Large intestine (tissue), 3 donors: ENCODE results near the gene GPR17. TPM values are rescaled to one million over a fixed set of nuclear protein-coding genes. Genes with fewer than 3 reads are reported as not detected.

Source experiments
- DNase-seq, 2 donors: peaks; one replicate each; pipeline versions ENCODE4 v3.0.0 to v3.0.0-alpha.2; 2013
- H3K27ac ChIP-seq: one replicate; pipeline ENCODE4 v1.5.1; 2013; ENCODE audit warnings: low read length
- H3K27me3 ChIP-seq: 2 replicates; pipeline ENCODE4 v1.6.1; 2013; ENCODE audit warnings: low read length; ENCODE audit not compliant: control insufficient read depth, insufficient read depth
- H3K36me3 ChIP-seq: 2 replicates; pipeline ENCODE4 v1.6.1; 2013; ENCODE audit warnings: low read length; ENCODE audit not compliant: control insufficient read depth, insufficient read depth
- H3K4me1 ChIP-seq: one replicate; pipeline ENCODE4 v1.6.1; 2013; ENCODE audit warnings: low read length; ENCODE audit not compliant: control insufficient read depth, insufficient read depth
- H3K4me3 ChIP-seq: one replicate; pipeline ENCODE4 v1.5.1; 2013; ENCODE audit warnings: low read length
- H3K9me3 ChIP-seq: one replicate; pipeline ENCODE4 v1.6.1; 2013; ENCODE audit warnings: mild to moderate bottlenecking, low read depth, low read length, moderate library complexity; ENCODE audit not compliant: control insufficient read depth
- WGBS: methylation state at CpG from one replicate; pipeline ENCODE4 v1.1.5; 2013; ENCODE audit warnings: low lambda C conversion rate; ENCODE audit not compliant: insufficient coverage; 5-methylcytosine and 5-hydroxymethylcytosine counted together
- polyA plus RNA-seq: library from polyadenylated mRNA; unstranded; fragments of 120-200 nt; gene quantifications from one replicate; pipeline ENCODE4 v1.2.1, GENCODE V29; 2013

GPR17 gene
- polyA plus RNA-seq, 1 donor, result 1.5 TPM

DNA sequence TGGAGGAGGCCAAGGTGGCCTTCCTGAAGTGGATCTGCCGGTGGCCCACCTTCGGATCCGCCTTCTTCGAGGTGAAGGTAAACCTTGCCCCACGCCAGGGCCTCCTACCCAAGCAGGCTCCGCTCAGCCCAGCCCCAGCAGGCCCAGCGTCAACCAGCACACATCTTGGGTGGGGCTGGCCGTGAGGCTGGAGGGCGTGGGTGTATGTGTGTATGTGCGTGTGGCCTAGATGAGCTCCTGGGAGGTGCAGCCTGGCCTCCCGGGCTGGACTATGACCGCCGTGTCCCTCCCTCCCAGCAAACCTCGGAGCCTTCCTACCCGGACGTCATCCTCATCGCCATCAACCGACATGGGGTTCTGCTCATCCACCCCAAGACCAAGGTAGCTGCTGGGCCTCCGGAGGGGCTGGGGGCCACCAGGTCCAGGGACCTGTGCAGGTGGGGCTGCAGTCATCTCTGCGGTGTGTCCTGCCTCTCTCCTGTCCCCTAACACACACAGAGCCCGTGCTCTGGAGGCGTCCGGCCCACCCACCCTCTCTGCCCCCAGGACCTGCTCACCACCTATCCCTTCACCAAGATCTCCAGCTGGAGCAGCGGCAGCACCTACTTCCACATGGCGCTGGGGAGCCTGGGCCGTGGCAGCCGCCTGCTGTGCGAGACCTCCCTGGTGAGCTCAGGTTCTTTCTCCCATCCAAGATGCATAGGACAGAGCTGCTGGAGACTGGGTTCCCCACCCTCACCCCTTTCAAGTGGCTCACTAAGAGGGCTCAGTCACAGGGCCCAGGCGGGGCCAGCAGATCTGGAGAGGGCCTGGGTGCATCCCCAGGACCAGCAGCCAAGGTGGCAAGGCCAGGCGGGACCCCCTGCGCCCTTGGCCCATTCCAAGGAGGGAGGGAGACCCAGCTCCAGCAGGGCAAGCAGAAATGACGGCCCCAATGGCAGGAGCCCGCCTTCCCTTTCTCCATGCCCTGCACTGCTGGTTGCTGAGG lies 9.4 kb upstream of the GPR17 start:
- Histone ChIP-seq H3K9me3 (peaks cover 5% of the 10 kb centered on the region), H3K27ac (peak overlapping the region; percentile 76), H3K4me3 (no peak overlapping the region), H3K4me1 (peaks cover 42% of the 10 kb centered on the region), H3K36me3 (peaks cover 73% of the 10 kb centered on the region), H3K27me3 (no peaks in the 10 kb centered on the region)
- WGBS, result no CpG with 5 or more reads among the region's 33 CpGs
- peak; percentile 84 to 88 for DNase-seq

DNA sequence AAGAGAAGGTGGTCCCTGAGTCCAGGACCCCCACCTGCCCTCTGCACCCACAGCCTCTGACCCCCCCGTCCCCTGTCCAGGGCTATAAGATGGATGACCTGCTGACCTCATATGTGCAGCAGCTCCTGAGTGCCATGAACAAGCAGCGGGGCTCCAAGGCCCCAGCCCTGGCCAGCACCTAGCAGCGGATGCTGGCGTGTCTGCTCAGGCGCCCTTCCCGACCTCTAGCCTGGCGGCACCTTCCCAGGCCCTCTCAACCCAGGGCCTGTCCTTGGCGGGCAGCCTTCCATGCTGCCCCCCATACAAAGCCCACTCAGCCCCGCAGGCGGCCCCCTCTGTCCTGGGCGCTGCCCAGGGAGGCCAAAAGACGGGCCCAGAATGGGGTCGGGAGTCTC lies 8.7 kb upstream of the GPR17 start:
- peak overlapping the region; percentile 76 for H3K27ac ChIP-seq

DNA sequence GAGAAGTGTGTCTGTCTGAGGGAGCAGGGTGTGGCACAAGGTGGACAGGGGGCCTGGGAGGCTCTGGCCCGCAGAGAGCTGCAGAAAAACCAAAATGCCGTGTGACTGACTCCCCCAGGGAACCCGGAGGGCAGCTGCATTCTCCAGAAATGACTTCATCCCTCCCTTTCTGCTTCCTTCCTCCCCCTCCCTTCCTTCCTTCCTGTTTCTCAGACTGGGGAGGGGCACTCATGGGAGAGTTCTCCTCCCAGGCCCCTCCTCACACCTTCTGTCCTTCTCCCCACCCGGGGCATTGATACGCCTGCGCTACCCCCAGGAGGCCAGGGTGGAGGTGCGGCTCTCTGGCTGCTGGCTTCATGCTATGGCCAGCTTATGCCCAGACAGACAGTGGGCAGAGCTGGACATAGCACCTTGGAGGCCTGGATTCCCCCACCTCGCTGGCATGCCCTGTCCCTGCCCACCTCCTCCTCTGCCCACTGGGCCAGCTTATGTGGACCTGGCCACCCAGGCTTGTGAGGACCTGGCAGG lies 8.2 kb upstream of the GPR17 start:
- H3K4me3 ChIP-seq, result no peak overlapping the region
- peaks cover 42% of the 10 kb centered on the region for H3K4me1 ChIP-seq
- WGBS, result no CpG with 5 or more reads among the region's 8 CpGs
- no peaks in the 10 kb centered on the region for H3K27me3 ChIP-seq
- H3K9me3 ChIP-seq, result peaks cover 5% of the 10 kb centered on the region
- DNase-seq, result peak; percentile 26 to 48
- H3K36me3 ChIP-seq, result peaks cover 61% of the 10 kb centered on the region
- H3K27ac ChIP-seq, result peak overlapping the region; percentile 76

More for the DNA sequence above, 8.7 kb upstream of the GPR17 start:
- Histone ChIP-seq H3K4me1 (peaks cover 42% of the 10 kb centered on the region), H3K4me3 (no peak overlapping the region), H3K9me3 (peaks cover 5% of the 10 kb centered on the region), H3K27me3 (no peaks in the 10 kb centered on the region), H3K36me3 (peaks cover 66% of the 10 kb centered on the region)
- no CpG with 5 or more reads among the region's 13 CpGs for WGBS
- DNase-seq, result no peak

DNA sequence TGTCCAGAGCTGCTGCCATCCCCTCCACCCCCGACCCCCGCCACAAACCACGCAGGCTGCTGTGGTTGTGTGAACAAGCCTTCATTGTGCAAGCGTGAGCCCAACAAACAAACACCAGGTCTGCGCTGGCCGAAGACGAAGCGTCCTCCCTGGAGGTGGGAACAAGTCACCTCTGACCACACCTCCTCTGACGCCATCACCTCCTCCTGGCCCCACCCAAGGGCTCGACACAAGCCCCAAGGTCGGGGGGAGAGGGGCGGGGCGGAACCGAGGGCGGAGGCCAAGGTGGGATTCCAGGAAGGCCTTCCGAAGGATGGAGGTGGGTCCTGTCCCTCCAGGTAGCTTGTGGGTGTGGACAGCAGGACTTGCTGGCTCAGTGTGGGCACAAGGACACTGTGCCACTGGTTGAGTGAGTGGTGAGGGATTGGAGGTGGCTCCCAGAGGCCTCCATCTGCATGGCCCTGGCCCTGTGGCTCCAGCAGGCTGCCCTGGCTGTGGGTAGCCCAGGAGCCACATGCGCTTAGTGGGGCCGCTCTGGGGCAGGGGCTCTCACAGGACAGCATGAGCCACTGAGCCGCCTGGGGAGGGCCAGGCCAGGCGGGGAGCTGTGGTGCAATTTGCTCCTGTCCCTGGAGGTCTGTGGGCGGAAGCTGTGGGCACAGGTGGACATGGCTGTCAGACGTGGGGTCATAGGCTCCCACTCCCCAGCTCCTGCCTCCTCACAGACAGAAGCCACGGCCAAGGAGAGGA lies 7.4 kb upstream of the GPR17 start:
- peak overlapping the region; percentile 76 for H3K27ac ChIP-seq
- DNase-seq, result peak; percentile 36 to 43
- no CpG with 5 or more reads among the region's 23 CpGs for WGBS
- peaks cover 5% of the 10 kb centered on the region for H3K9me3 ChIP-seq
- H3K27me3 ChIP-seq, result no peaks in the 10 kb centered on the region
- H3K4me1 ChIP-seq, result peaks cover 42% of the 10 kb centered on the region
- H3K36me3 ChIP-seq, result peaks cover 54% of the 10 kb centered on the region
- no peak overlapping the region for H3K4me3 ChIP-seq

DNA sequence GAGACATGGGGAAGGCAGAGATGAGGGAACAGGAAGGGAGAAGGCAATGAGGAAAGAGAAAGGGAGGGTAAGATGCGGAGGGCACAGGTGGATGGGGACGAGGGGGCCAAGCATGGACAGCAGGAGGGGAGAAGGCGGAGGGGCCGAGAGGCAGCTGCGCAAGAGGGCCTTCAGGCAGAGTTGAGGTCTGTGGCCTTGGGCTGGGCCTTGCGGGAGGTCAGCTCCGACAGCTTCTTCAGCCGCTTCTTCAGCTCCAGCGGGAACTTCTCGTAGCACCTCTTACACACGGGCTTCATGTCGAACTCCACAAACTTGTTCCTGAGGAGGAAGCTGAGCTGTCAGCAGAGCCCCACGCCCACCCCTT lies 6.9 kb upstream of the GPR17 start:
- H3K27me3 ChIP-seq, result no peaks in the 10 kb centered on the region
- H3K36me3 ChIP-seq, result peaks cover 49% of the 10 kb centered on the region
- peaks cover 5% of the 10 kb centered on the region for H3K9me3 ChIP-seq
- no peak overlapping the region for H3K4me3 ChIP-seq
- H3K27ac ChIP-seq, result no peak overlapping the region
- no CpG with 5 or more reads among the region's 13 CpGs for WGBS
- H3K4me1 ChIP-seq, result peaks cover 42% of the 10 kb centered on the region
- no peak for DNase-seq

DNA sequence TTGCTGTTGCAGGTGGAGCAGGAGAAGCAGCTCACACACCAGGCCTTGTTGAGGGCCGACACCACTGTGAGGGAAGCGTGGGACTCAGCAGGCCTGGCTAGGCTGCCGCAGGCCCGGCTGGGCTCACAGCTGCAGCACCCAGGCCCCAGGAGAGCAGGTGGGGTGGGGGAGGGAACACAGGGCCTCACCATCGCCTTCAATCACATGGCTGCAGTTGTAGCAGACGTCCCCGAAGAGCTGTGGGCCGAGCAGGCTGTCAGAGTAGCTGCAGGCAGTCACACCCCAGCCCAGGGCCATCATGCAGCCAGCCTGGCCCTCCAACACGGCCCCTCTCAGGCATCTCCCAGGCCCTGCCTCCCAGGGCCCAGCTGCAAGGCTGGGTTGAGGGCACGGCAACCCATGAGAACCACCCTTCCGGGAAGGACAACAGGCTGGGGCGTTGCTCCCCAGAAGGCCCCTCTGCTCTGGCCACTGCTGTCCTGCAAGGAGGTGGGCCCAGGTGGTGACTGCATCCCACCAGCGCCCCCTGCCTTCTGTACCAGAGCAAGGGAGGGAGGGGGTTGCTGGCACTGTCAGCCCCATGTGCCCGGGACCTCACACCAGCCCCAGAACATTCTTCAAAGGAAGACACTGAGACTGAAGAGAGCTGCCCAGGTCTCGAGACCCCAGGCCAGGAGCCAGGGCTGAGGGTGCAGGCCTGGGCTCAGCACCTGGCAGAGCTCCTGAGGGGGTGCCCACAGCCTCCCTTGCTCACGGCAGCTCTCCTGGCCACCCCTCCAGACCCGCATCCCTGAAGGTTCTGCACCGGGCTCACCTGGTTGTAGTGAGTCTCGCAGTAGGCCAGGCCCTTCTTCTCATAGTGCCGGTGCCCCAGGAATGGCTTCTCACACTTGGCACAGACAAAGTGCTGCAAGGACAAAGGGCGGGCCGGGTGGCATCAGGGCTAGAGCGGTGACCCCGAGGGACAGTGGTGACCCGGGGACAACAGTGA lies 5.6 kb upstream of the GPR17 start:
- Histone ChIP-seq H3K4me3 (no peak overlapping the region), H3K9me3 (peaks cover 3% of the 10 kb centered on the region), H3K36me3 (peaks cover 37% of the 10 kb centered on the region), H3K4me1 (peaks cover 38% of the 10 kb centered on the region), H3K27me3 (no peaks in the 10 kb centered on the region), H3K27ac (peak overlapping the region; percentile 36)
- no CpG with 5 or more reads among the region's 25 CpGs for WGBS
- peak; percentile 43 to 56 for DNase-seq

DNA sequence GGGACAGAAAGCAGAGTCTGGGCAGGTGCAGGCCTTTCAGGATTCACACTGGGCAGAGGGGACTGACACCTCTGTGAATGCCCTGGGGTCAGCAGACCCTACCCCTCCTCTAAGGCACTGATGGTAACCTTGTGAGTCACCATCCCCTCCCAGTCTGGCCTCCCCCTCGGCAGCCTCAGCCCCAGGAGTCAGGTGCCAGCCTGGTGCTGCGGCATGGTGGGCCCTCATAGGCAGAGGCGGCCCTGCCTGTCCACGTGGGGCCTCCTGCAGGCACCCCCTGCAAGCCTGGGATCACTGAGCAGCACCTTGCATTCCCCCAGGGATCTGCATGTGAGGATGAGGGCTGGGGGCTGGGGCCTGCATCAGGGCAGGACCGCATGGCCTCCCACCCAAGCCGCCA lies 4.8 kb upstream of the GPR17 start:
- Histone ChIP-seq H3K36me3 (peaks cover 29% of the 10 kb centered on the region), H3K4me3 (no peak overlapping the region), H3K27ac (no peak overlapping the region), H3K27me3 (no peaks in the 10 kb centered on the region), H3K9me3 (peaks cover 3% of the 10 kb centered on the region), H3K4me1 (peaks cover 33% of the 10 kb centered on the region)
- no peak for DNase-seq
- WGBS, result no CpG with 5 or more reads among the region's 6 CpGs

DNA sequence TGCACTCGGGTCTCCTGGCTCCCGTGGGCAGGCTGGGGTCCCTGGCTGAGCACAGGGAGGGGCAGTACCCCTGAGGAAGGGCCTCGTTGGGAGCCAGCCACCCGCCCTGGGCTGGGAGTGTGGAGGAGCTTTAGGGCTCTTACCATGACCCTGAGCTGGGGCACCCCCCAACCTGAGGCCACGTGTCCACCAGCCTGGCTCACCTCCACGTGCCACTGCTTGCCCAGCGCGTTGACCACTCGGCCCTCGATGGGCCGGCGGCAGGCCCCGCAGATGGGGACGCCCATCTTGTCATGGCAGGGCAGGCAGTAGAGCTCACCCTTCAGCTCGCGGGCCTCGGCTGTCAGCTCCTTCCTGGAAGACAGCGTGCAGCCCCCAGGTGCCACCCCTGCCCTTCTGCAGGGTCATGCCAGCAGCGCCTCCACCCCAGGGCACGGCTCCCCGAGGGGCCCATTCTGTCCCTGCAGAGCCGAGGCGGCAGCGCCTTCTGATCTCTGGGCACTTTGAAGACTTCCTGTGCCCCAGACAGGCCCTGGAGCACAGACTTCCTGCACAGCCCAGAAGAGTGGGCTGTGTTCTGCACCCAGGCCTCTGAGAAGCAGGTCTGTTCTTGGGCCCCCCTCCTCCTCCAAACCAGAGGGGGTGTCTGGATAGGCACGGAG lies 4.0 kb upstream of the GPR17 start:
- Histone ChIP-seq H3K27ac (no peak overlapping the region), H3K36me3 (peaks cover 21% of the 10 kb centered on the region), H3K9me3 (peaks cover 3% of the 10 kb centered on the region), H3K4me3 (no peak overlapping the region), H3K4me1 (peaks cover 25% of the 10 kb centered on the region), H3K27me3 (no peaks in the 10 kb centered on the region)
- DNase-seq, result no peak
- WGBS, result no CpG with 5 or more reads among the region's 25 CpGs

DNA sequence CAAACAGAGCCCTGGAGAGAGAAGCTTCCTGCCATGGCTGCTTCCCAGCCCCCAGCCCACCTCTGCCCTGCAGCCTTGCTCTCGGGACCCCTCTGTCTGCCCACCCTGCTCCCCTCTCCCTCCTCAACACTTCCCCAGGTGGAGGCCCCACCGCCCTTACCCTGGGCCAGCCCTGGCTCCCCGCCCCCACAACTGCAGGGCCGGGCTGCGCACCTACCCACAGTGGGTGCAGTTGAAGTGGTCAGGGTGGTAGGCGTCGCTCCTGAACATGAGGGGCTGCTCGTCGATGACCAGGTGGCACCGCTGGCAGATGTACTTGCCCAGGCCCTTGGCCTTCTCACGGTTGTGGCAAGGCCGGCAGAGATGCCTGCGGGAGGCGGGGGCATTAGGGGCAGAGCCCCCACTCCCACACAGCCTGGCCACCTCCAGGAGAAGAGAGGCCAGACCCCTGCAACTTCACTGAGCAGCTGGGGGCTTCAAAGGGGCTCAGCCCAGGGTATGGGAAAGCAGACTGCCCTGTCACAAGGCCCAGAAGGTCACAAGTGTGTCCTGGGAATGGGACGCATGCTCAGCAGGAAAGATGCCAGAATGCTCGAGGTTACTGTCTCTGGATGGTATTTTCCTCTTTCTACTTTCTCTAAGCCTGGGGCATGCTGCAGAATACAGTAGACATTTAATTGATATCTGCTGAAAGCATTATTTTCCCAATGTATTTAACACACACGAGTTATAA lies 3.1 kb upstream of the GPR17 start:
- no peak for DNase-seq
- Histone ChIP-seq H3K36me3 (peaks cover 12% of the 10 kb centered on the region), H3K9me3 (no peaks in the 10 kb centered on the region), H3K27ac (no peak overlapping the region), H3K4me1 (peaks cover 17% of the 10 kb centered on the region), H3K27me3 (no peaks in the 10 kb centered on the region), H3K4me3 (no peak overlapping the region)
- no CpG with 5 or more reads among the region's 17 CpGs for WGBS
